Heart left ventricle (tissue), 13 donors: Measurements from ENCODE around the gene NIF3L1.

Source experiments
- CTCF ChIP-seq, 12 donors: fragments of 200-600 bp; sonication (generic) in 4 of 12; IDR thresholded peaks; one replicate each; pipeline versions ENCODE4 v1.5.0 to v1.8.0; 2018 to 2022; ENCODE audit warnings: antibody characterized with exemption in 12 of 12, mild to moderate bottlenecking in 5 of 12
- POLR2A ChIP-seq, 2 donors: fragments of 450-650 bp; IDR thresholded peaks; one replicate each; pipeline ENCODE4 v1.6.1; 2017; ENCODE audit warnings: antibody characterized with exemption in 2 of 2, mild to moderate bottlenecking in 2 of 2, moderate library complexity in 2 of 2
- donor health status: ischemic (EF 13 %, LVEDD 7.1; RV severe dilation, severe dysfunction).
- donor health status: DM: no; HTN: yes; CAD: no.
- donor health status: DM: no; HTN: no; CAD: no.
- donor health status: ischemic (EF 25% LVEDD 6.9; RV normal size, moderate dysfunction).
- donor health status: ischemic (EF 25% LVEDD 5.7; RV mildly dilated, moderate dysfunction).
- donor health status: ischemic (EF 35%, LVEDD 5.7; RV mildly dilated, moderate dysfunction).
- donor health status: nonischemic (EF 11% LVEDD 7.7; RV severe dilation, severe dysfunction).
- donor health status: DM: yes; HTN: yes; CAD: no.
- donor health status: PGD.
- donor health status: ischemic (EF 29% LVEDD 5.4; RV normal size, mild dysfunction).
- donor health status: nonischemic (EF 23%, LVEDD 6.1; RV moderate dilation, normal function).

- TF ChIP-seq CTCF (IDR thresholded peaks at IDR 0.05) (no peak), POLR2A (IDR thresholded peaks at IDR 0.05) (no peak)
These were observed 61.2 kb downstream of the NIF3L1 start for GRCh38 chr2:200950378-200950777.
